C4-2B (cell line): ENCODE results near the gene LMBR1.

Source experiments
- ZFX ChIP-seq: fragments of 450-650 bp; IDR thresholded peaks from 2 replicates; pipeline ENCODE4 v1.6.1; 2017
- TF ChIP-seq, protein P1 (sequence below): fragments of 450-650 bp; conservative IDR thresholded peaks from 2 replicates; pipeline ENCODE4 v1.5.1; 2017; ENCODE audit warnings: mild to moderate bottlenecking

DNA sequence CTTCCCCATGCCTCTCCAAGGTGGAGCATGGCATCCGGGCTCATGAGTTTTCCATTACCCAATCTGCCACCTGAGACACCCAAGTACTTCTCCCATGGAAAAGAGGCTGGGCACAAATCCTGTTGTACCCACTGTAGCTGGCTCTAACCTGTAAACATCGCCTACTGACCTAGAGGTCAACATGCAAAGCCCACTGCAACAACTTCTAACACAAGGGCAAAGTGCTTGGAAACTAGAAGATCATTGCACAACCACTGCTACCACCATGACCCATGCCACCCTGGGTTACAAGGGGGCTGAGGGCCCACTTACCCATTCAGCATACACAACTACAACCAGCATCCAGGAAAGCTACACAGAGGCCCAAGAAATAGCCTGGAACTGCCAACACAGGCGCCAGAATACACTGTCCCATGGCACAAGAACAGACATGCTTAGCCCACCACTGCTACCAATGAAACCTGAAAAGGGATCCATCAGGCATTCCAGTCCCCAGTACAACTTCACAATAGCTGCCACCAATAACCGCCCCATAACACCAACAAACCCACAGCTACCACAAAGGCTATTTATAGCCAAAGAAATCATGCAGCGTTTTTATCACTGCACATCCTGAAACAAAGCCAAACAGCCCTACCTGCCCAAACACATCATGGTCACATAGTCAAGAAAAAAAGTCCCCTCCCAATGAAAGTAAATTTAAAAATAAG, 189.1 kb downstream of the LMBR1 start:
- TF ChIP-seq, protein P1, sequence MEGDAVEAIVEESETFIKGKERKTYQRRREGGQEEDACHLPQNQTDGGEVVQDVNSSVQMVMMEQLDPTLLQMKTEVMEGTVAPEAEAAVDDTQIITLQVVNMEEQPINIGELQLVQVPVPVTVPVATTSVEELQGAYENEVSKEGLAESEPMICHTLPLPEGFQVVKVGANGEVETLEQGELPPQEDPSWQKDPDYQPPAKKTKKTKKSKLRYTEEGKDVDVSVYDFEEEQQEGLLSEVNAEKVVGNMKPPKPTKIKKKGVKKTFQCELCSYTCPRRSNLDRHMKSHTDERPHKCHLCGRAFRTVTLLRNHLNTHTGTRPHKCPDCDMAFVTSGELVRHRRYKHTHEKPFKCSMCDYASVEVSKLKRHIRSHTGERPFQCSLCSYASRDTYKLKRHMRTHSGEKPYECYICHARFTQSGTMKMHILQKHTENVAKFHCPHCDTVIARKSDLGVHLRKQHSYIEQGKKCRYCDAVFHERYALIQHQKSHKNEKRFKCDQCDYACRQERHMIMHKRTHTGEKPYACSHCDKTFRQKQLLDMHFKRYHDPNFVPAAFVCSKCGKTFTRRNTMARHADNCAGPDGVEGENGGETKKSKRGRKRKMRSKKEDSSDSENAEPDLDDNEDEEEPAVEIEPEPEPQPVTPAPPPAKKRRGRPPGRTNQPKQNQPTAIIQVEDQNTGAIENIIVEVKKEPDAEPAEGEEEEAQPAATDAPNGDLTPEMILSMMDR = no peak
- no peak for TF ChIP-seq ZFX
